HG03103 (cell line): ENCODE measurements around the gene HLA-DOA.

Source experiments
- ATAC-seq: cut with Tn5 transposase; IDR thresholded peaks from one replicate; pipeline ENCODE4 v1.9.1; 2021; ENCODE audit warnings: low read depth; ENCODE audit not compliant: unreplicated experiment

HLA-DOA gene

DNA sequence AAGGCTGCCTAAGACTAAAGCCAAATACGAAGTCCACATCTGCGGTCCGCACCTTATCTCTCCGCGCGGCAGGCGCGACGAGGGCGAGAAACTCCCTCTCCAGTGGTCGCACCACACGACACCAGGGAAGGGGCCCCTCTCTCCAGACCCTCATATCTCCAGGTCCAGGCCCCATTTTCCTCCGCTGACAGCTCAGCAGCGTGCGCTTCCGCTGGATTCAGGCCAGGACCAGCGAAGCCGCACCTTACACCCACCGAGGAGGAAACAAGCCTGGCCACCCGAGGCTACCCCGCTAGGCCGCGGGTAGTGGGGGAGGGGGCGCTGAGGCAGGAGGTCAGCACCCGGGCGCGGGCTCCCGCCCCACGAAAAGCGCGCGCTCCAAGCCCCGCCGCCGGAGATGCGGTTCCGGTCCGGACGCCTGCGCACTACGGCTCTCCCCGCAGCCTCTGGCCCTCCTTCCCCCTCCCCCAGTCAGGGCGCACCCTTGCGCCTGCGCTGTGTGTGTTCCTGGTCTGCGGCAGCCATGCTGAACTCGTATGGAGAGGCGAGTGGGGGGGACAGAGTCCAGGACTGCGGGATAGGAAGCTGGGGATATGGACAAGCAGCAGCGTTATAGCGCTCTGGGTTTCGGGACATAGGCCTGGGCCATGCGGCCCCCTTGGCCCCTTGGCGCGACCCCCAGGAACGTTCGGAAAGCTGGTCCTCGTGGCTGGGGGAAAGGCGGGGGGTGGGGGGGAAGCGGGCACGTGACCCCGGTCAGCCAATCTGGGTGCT, 41.1 kb downstream of the HLA-DOA start, which contains the start of gene BRD2:
TSS of gene BRD2 (plus strand) at position 502 of the 774 bp plus-strand sequence. CDS start 4,305 bp downstream, outside the sequence.
- ATAC-seq = peak; percentile 29

- ATAC-seq = no peak
Measured at GRCh38 chr6:32967151-32968091, 42.0 kb downstream of the HLA-DOA start.

DNA sequence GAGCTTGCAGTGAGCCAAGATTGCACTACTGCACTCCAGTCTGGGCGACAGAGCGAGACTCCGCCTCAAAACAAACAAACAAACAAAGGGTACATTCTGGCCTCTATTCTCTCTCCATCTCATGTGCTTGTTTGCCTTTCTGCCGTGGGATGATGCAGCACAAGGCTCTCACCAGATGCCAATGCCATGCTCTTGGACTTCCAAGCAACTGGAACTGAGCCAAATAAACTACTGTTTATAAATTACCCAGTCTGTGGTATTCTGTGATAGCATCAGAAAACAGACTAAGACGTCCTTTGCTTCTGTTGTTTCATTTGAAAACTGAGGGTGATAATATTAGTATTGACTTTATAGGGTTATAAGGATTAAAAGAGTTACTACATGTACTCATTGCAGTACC, 44.6 kb downstream of the HLA-DOA start:
- ATAC-seq = no peak

DNA sequence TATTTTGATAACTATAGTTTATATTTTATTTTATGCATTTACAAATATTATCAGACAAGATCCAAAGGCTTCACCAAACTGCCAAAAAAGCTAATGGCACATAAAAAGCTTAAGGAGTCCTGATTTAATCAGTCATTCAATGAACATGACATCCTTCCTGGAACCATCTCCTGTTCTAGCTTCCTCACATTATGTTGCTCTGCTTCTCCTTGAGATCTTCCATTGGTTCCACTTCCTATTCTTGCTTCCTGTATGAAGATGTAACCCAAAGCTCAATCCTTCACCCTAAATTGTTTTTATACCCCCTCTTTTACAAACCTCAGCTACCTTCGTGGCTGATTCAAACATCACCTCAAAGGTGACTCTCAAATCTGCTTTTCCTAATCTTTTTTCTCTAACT, 45.5 kb downstream of the HLA-DOA start:
- ATAC-seq = no peak

GRCh38 chr6:32962213-32962826, 47.1 kb downstream of the HLA-DOA start:
- ATAC-seq = no peak

DNA sequence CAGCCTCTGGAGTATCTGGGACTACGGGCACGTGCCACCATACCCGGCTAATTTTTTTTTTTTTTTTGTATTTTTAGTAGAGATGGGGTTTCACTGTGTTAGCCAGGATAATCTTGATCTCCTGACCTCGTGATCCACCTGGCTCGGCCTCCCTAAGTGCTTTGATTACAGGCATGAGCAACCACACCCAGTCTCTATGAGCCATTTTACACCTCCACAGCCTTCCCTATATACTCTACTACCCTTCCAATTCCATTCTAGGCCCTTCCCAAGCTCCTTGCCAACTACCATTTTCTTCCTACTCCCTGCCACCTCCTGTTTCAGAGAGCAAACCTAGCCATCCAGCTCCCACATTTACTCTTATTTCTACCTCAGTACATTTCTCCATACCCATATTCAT, 48.8 kb downstream of the HLA-DOA start:
- no peak for ATAC-seq

DNA sequence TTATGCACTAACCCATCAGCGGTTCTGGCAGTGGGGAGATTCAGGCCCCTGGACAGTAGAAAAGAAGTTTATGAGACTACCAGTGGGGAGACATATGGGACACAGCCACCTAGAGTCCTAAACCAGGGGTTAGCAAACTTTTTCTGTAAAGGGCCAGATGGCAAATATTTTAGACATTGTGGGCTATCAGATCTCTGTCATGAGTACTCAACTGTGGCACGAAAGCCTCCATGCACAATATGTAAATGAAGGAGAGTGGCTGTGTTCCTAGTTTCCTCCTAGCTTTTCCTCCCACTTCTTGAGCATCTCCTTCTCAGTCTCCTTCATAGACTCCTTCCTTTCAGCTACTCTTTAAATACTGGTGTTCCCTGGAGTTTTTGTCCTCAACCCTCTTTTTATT, 53.2 kb downstream of the HLA-DOA start:
- ATAC-seq = no peak

GRCh38 chr6:32954986-32955802, 54.2 kb downstream of the HLA-DOA start:
- ATAC-seq = no peak

- ATAC-seq = no peak
Measured at GRCh38 chr6:32954267-32954666, 55.1 kb downstream of the HLA-DOA start.
